ENCODE results near the gene TPCN2. TPM values are rescaled to one million over a fixed set of nuclear protein-coding genes. Genes with fewer than 3 reads are reported as not detected.

Gene TPCN2
- total RNA-seq, 1 experiment from 2014 or later = 15.2 TPM

DNA sequence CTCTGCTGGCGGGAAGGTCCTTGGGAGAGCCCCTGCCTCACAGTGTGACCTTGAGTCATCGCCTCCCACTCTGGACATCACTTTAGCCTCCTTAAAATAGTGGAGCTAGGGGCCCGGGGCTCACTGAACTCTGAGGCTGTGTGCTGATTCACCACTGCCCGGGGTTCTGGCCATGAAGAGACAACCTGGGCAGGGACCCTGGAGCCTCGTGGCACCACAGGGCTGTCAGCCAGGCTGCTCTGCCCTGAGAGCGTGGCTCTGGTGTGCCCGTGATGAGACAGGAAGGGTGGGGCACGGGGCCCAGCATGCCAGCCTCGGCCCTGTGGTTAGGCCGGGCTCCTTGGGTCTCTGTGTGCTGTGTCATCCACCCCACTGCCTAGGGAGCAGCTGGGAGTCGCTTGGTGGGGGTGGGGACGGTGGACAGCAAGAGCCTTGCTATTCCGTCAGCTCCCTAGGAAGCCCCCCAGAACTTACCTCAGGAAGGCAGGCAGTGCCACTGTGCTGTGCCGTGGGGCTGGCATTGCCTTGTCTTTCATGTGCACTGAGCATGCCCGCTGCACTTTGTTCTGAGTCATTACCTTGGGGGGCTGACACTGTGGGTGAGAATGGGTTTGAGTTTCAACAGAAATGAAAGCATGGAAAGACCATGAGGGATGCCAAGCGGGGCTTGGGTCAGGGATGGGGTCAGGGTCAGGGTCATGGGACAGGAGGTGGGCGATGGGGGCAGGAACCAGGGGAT, 31.7 kb downstream of the TPCN2 start:
- Histone ChIP-seq H3K4me3 (replicated peaks in 1 of 2; ENCODE audit: low read depth in 1 of 2, low read length in 2 of 2) (peak overlapping the region in 1 of 2 experiments; percentile 29; a peak in 2 of 4 replicates), H3K9me2 (ENCODE audit: insufficient read depth) (no peaks in the 10 kb centered on the region), H3K27ac (ENCODE audit: low read depth, low read length) (peak overlapping the region; percentile 56), H2AFZ (ENCODE audit: low read depth, low read length, poor library complexity, severe bottlenecking) (no peak overlapping the region), H3K9ac (ENCODE audit: low read length) (peak overlapping the region; percentile 61), H3K27me3 (ENCODE audit: insufficient read depth, low read length) (no peaks in the 10 kb centered on the region), H3K9me3 (ENCODE audit: control insufficient read depth in 1 of 2, insufficient read depth in 1 of 2, low read depth in 1 of 2, low read length in 2 of 2) (no peaks in the 10 kb centered on the region), H4K20me1 (ENCODE audit: insufficient read depth) (no peaks in the 10 kb centered on the region), H3K79me2 (ENCODE audit: insufficient read depth, low read length) (no peaks in the 10 kb centered on the region), H3K4me1 (ENCODE audit: control insufficient read depth in 1 of 2, insufficient read depth in 2 of 2, low read length in 2 of 2) (peaks cover 25 to 35% of the 10 kb centered on the region in 2 experiments), H3K36me3 (ENCODE audit: control insufficient read depth in 1 of 2, insufficient read depth in 2 of 2, low read length in 2 of 2) (peaks cover 5 to 6% of the 10 kb centered on the region in 2 experiments; a peak in 3 of 4 replicates), H3K4me2 (ENCODE audit: low read length) (peak overlapping the region; percentile 70)
- DNase-seq (ENCODE audit: low read depth, low spot score) = no peak
- ChIA-PET RAD21 (ENCODE audit: low non-redundant PET in 1 of 2, low total read pairs in 2 of 2, uncharacterized antibody in 2 of 2, unreplicated experiment in 2 of 2) (no interaction called here), CTCF (no interaction called here), POLR2A (no interaction called here)
- ATAC-seq = peak; percentile 85
- TF ChIP-seq, protein P1, sequence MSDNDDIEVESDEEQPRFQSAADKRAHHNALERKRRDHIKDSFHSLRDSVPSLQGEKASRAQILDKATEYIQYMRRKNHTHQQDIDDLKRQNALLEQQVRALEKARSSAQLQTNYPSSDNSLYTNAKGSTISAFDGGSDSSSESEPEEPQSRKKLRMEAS (IDR thresholded peaks at IDR 0.05) = peak; percentile 88
- TF ChIP-seq SP1 (IDR thresholded peaks at IDR 0.05; ENCODE audit: low read depth) (peak; percentile 42; the same call in 1 of the 2 replicates), ELF1 (IDR thresholded peaks at IDR 0.05; ENCODE audit: borderline replicate concordance, low read depth) (no peak)
- intact Hi-C loops (cut with micrococcal nuclease) = no loop called here
- BruUV-seq (replicated peaks) = no TSS peak

DNA sequence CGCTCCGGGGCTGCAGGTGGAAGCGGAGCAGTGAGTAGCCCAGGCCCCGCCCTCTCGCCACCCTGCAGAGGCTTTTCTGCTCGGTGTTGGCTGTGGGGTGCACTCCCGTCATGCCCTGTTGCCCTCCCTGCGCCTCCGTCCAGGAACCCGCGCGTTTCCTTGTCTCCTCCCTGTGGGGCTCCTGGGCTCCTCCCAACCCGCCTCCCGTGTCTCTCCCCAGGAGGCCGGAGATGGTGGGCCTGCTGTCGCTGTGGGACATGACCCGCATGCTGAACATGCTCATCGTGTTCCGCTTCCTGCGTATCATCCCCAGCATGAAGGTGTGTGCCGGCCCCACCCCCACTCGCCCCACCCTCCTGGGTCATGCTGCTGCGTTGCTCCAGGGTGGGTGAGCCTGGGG, 32.4 kb downstream of the TPCN2 start:
- Histone ChIP-seq H2AFZ (ENCODE audit: low read depth, low read length, poor library complexity, severe bottlenecking) (no peak overlapping the region), H3K4me2 (ENCODE audit: low read length) (no peak overlapping the region), H3K9me3 (ENCODE audit: control insufficient read depth in 1 of 2, insufficient read depth in 1 of 2, low read depth in 1 of 2, low read length in 2 of 2) (no peaks in the 10 kb centered on the region), H3K9me2 (ENCODE audit: insufficient read depth) (no peaks in the 10 kb centered on the region), H3K4me1 (ENCODE audit: control insufficient read depth in 1 of 2, insufficient read depth in 2 of 2, low read length in 2 of 2) (peaks cover 19 to 27% of the 10 kb centered on the region in 2 experiments), H3K27me3 (ENCODE audit: insufficient read depth, low read length) (no peaks in the 10 kb centered on the region), H3K79me2 (ENCODE audit: insufficient read depth, low read length) (no peaks in the 10 kb centered on the region), H3K9ac (ENCODE audit: low read length) (no peak overlapping the region), H3K4me3 (replicated peaks in 1 of 2; ENCODE audit: low read depth in 1 of 2, low read length in 2 of 2) (no peak overlapping the region), H4K20me1 (ENCODE audit: insufficient read depth) (no peaks in the 10 kb centered on the region), H3K27ac (ENCODE audit: low read depth, low read length) (no peak overlapping the region), H3K36me3 (ENCODE audit: control insufficient read depth in 1 of 2, insufficient read depth in 2 of 2, low read length in 2 of 2) (peaks cover 5 to 6% of the 10 kb centered on the region in 2 experiments; a peak in 3 of 4 replicates)
- ATAC-seq = no peak
- BruUV-seq (replicated peaks) = no TSS peak
- CTCF ChIA-PET = no interaction called here
- TF ChIP-seq, protein P1 (IDR thresholded peaks at IDR 0.05) = no peak
- TF ChIP-seq POLR2AphosphoS5 (IDR thresholded peaks at IDR 0.05; ENCODE audit: low read depth, low read length) = no peak
- no peak for TF ChIP-seq SRF (IDR thresholded peaks at IDR 0.05; ENCODE audit: low read depth)
- no peak for TF ChIP-seq RAD21 (IDR thresholded peaks at IDR 0.05; ENCODE audit: low read depth)
- no peak for TF ChIP-seq CBX3 (IDR thresholded peaks at IDR 0.05; ENCODE audit: low read depth)
- no peak for TF ChIP-seq TCF7L2 (IDR thresholded peaks at IDR 0.05; ENCODE audit: borderline replicate concordance, extremely low read depth, insufficient read depth, insufficient read length)
- no peak for TF ChIP-seq POLR2A (IDR thresholded peaks at IDR 0.05; ENCODE audit: borderline replicate concordance, extremely low read depth, insufficient read depth, insufficient read length)
- TF ChIP-seq EZH2 (IDR thresholded peaks at IDR 0.05) = no peak
- no peak for TF ChIP-seq ZFX (IDR thresholded peaks at IDR 0.05)
- RAD21 ChIA-PET (ENCODE audit: low non-redundant PET in 1 of 2, low total read pairs in 2 of 2, uncharacterized antibody in 2 of 2, unreplicated experiment in 2 of 2) = no interaction called here
- POLR2A ChIA-PET = no interaction called here
- intact Hi-C loops (cut with micrococcal nuclease) = no loop called here
- no peak for DNase-seq (ENCODE audit: low read depth, low spot score)
